ENCODE data around the gene B3GAT3. TPM values are rescaled to one million over a fixed set of nuclear protein-coding genes. Genes with fewer than 3 reads are reported as not detected.
"Not testable (repeated sequence)": the region's sequence is repeated elsewhere in the genome, so short reads cannot be mapped to it uniquely, and the experiment has no call there.

The B3GAT3 gene
- total RNA-seq, 1 donor from 2014 or later: 48.9 TPM

DNA sequence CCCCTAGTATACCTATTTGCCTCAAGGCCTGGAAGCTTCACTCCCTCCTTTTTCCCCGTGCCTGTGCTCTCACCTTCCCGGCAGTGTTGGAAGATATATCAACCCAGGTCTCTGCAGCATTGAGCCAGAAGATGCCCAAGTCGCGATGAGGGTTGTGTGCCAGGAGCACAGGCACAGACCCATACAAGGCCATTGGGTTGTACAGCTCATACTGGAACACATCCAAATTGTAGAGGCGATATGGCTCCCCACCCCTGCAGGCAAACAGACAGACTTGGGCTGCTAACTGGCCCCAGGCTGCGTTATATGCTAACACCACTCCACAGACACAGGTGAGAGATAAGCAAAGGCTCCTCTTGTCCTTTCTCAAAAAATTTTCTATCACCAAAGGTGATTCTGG, 10.7 kb upstream of the B3GAT3 start:
- DNase-seq (ENCODE audit: low spot score, unreplicated experiment): no peak
- H3K4me3 Mint-ChIP-seq (ENCODE audit: low read depth): no peak overlapping the region
- no peaks in the 10 kb centered on the region for H3K27me3 Mint-ChIP-seq
- no peaks in the 10 kb centered on the region for H3K4me1 Mint-ChIP-seq (ENCODE audit: low read depth)
- TF ChIP-seq, protein P1, sequence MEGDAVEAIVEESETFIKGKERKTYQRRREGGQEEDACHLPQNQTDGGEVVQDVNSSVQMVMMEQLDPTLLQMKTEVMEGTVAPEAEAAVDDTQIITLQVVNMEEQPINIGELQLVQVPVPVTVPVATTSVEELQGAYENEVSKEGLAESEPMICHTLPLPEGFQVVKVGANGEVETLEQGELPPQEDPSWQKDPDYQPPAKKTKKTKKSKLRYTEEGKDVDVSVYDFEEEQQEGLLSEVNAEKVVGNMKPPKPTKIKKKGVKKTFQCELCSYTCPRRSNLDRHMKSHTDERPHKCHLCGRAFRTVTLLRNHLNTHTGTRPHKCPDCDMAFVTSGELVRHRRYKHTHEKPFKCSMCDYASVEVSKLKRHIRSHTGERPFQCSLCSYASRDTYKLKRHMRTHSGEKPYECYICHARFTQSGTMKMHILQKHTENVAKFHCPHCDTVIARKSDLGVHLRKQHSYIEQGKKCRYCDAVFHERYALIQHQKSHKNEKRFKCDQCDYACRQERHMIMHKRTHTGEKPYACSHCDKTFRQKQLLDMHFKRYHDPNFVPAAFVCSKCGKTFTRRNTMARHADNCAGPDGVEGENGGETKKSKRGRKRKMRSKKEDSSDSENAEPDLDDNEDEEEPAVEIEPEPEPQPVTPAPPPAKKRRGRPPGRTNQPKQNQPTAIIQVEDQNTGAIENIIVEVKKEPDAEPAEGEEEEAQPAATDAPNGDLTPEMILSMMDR (IDR thresholded peaks at IDR 0.05; ENCODE audit: unreplicated experiment): no peak
- H3K36me3 Mint-ChIP-seq (ENCODE audit: insufficient read depth): peaks cover 36% of the 10 kb centered on the region
- no peaks in the 10 kb centered on the region for H3K9me3 Mint-ChIP-seq (ENCODE audit: low read depth)
- H3K27ac Mint-ChIP-seq: peak overlapping the region; percentile 86

DNA sequence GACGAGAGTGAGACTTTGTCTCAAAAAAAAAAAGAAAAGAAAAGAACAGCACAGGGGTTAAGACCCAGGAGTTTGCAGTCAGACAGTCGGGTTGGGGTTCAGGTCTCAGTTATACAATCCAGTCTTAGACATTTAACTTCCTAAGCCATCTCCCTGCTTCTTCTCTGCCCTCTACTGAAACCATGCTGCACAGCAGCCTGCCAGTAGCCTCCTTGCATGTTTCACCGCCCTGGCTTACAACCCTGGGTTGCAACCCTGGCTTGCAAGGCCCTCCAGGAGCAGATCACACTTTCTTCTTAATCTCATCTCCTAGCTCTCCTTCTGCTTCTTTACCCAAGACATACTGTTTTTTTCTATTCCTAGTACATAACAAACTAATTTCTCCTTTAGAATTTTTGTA, 5.9 kb upstream of the B3GAT3 start:
- H3K27me3 Mint-ChIP-seq: no peaks in the 10 kb centered on the region
- TF ChIP-seq, protein P1 (IDR thresholded peaks at IDR 0.05; ENCODE audit: unreplicated experiment): no peak
- H3K36me3 Mint-ChIP-seq (ENCODE audit: insufficient read depth): peaks cover 30% of the 10 kb centered on the region
- no peaks in the 10 kb centered on the region for H3K9me3 Mint-ChIP-seq (ENCODE audit: low read depth)
- H3K4me3 Mint-ChIP-seq (ENCODE audit: low read depth): no peak overlapping the region
- no peak for DNase-seq (ENCODE audit: low spot score, unreplicated experiment)
- peak overlapping the region; percentile 36 for H3K27ac Mint-ChIP-seq
- no peaks in the 10 kb centered on the region for H3K4me1 Mint-ChIP-seq (ENCODE audit: low read depth)

DNA sequence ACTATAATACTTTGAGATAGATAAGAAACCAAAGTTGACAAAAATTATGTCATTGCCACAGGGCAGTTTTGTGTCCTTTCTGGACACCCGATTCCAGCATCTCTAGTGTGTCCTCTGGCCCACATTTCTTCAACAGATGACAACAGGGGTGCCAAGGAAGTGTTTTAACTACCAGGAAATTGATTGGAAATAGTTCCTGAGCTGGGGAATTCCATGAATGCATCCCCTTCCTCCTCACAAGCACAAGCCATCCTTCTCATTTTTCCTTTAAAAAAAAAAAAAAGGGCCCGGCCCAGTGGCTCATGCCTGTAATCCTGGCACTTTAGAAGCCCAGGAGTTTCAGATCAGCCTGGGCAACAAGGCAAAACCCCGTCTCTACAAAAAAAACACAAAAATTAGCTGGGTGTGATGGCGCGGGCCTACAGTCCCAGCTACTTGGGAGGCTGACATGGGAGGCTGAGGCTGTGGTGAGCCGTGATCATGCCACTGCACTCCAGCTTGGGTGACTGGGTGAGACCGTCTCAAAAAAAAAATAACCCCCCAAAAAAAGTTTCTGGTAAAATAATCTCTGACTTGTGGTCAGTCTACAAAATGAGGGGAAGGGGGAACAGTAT, 797 bp upstream of the B3GAT3 start:
- H3K4me3 Mint-ChIP-seq (ENCODE audit: low read depth): peak overlapping the region; percentile 93
- H3K9me3 Mint-ChIP-seq (ENCODE audit: low read depth): no peaks in the 10 kb centered on the region
- TF ChIP-seq, protein P1 (IDR thresholded peaks at IDR 0.05; ENCODE audit: unreplicated experiment): no peak
- no peaks in the 10 kb centered on the region for H3K27me3 Mint-ChIP-seq
- DNase-seq (ENCODE audit: low spot score, unreplicated experiment): no peak
- peaks cover 12% of the 10 kb centered on the region for H3K36me3 Mint-ChIP-seq (ENCODE audit: insufficient read depth)
- H3K27ac Mint-ChIP-seq: peak overlapping the region; percentile 98
- peaks cover 13% of the 10 kb centered on the region for H3K4me1 Mint-ChIP-seq (ENCODE audit: low read depth)

DNA sequence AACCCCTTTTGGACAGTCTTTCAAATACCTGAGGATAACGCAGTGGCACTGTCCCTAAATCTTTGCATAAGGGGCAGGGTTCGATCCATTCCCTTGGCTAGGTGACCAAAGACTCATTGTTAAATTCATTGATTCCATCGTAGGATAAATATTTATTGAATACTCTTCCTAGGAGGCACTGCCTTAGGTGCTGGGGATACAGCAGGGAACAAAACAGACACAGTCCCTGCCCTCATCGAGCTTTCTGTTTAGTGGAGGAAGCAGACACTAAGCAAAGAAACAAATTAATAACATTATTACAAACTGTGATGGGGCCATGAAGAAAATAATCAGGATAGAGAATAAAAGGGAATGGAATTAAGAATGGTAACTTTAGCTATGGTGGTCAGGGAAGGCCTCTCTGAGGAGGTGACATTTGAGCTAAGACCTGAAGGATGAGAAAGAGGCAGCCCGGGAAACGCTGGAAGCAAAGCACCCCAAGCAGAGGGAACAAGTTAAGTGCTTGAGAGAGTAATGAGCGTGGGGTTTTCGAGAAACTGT, 689 bp downstream of the B3GAT3 start:
- peak overlapping the region; percentile 94 for H3K27ac Mint-ChIP-seq
- DNase-seq (ENCODE audit: low spot score, unreplicated experiment): no peak
- H3K36me3 Mint-ChIP-seq (ENCODE audit: insufficient read depth): peaks cover 6% of the 10 kb centered on the region
- H3K27me3 Mint-ChIP-seq: no peaks in the 10 kb centered on the region
- TF ChIP-seq, protein P1 (IDR thresholded peaks at IDR 0.05; ENCODE audit: unreplicated experiment): no peak
- H3K4me3 Mint-ChIP-seq (ENCODE audit: low read depth): peak overlapping the region; percentile 93
- H3K4me1 Mint-ChIP-seq (ENCODE audit: low read depth): peaks cover 13% of the 10 kb centered on the region
- H3K9me3 Mint-ChIP-seq (ENCODE audit: low read depth): no peaks in the 10 kb centered on the region

DNA sequence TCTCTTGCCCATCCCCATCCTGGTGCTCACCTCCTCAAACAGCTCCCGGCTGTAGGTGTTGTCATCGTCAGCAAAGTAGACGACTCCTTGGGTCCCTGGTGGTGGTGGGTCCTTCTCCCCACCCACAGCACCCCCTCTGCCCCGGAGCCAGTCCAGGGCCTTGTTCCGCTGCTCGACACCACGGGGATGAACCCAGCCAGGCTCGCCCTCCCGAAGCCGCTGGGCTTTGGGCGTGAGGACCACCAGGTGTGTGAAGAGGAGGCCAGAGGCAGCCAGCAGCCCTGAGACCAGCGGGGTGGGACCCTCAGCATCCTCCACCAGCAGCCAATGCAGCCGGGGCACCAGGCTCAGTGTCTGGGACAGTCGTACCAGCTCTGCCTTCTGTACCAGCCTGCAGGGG, 4.8 kb downstream of the B3GAT3 start:
- not testable (repeated sequence) for H3K4me3 Mint-ChIP-seq (ENCODE audit: low read depth)
- peaks cover 10% of the 10 kb centered on the region for H3K4me1 Mint-ChIP-seq (ENCODE audit: low read depth)

DNA sequence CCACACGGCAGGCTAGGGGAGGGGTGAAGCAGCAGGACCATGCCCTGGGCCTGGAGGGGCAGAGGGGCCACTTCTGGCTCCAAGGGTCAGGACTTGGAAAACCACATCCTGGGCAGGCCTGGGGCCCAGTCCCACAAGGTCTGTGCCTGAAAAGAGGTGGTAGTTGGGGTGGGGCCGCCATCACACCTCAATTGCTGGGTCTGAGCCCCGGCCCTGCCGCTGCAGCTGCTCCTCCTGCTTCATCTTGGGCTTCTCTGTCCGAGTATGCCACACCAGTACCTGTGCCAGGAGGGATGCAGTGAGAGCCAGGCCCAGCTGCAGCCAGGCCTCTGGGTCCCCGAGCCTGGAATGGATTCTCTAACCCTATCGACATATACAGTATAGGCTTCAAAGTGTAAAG, 6.3 kb downstream of the B3GAT3 start:
- Mint-ChIP-seq H3K4me3 (ENCODE audit: low read depth) (no peak overlapping the region), H3K27me3 (no peaks in the 10 kb centered on the region)
- TF ChIP-seq, protein P1 (IDR thresholded peaks at IDR 0.05; ENCODE audit: unreplicated experiment): no peak

More for the DNA sequence above, 4.8 kb downstream of the B3GAT3 start:
- not testable (repeated sequence) for H3K27ac Mint-ChIP-seq; DNase-seq (ENCODE audit: low spot score, unreplicated experiment); H3K9me3 Mint-ChIP-seq (ENCODE audit: low read depth); H3K27me3 Mint-ChIP-seq; H3K36me3 Mint-ChIP-seq (ENCODE audit: insufficient read depth)

More for the DNA sequence above, 6.3 kb downstream of the B3GAT3 start:
- Mint-ChIP-seq H3K9me3 (ENCODE audit: low read depth) (no peaks in the 10 kb centered on the region), H3K36me3 (ENCODE audit: insufficient read depth) (no peaks in the 10 kb centered on the region), H3K27ac (no peak overlapping the region), H3K4me1 (ENCODE audit: low read depth) (peaks cover 5% of the 10 kb centered on the region)
- no peak for DNase-seq (ENCODE audit: low spot score, unreplicated experiment)
